HepG2 (cell line): ENCODE measurements around the gene PDLIM4. TPM values are rescaled to one million over a fixed set of nuclear protein-coding genes. Genes with fewer than 3 reads are reported as not detected.

Experiments
- IRX3 ChIP-seq: sonication (generic); formaldehyde crosslinking; IDR thresholded peaks from 2 replicates; pipeline ENCODE4 v1.8.1; 2023; ENCODE audit warnings: mild to moderate bottlenecking, low read depth, missing genetic modification reagents, borderline replicate concordance
- KAT7 ChIP-seq: IDR thresholded peaks from 2 replicates; pipeline ENCODE4 v1.6.1; 2018; ENCODE audit warnings: borderline replicate concordance, missing compliant biosample characterization
- MAFK ChIP-seq, 2 experiments: IDR thresholded peaks in 1 of 2; conservative IDR thresholded peaks in 1 of 2; 2 replicates each; pipeline ENCODE4 v1.6.1; 2011; ENCODE audit warnings: improper control_type of control experiment in 2 of 2, low read length in 2 of 2
- NFYC ChIP-seq: IDR thresholded peaks from 2 replicates; pipeline ENCODE4 v1.6.1; 2016; ENCODE audit warnings: missing genetic modification reagents, missing compliant biosample characterization
- NR2C2 ChIP-seq: sonication (generic); formaldehyde crosslinking; IDR thresholded peaks from 2 replicates; pipeline ENCODE4 v1.4.0; 2020; ENCODE audit warnings: missing genetic modification reagents, mild to moderate bottlenecking, moderate library complexity, borderline replicate concordance
- NR2F6 ChIP-seq, 2 experiments: IDR thresholded peaks; 2 replicates each; pipeline ENCODE4 v1.6.1; 2016; ENCODE audit warnings: antibody characterized with exemption in 1 of 2, mild to moderate bottlenecking in 1 of 2
- ZNF124 ChIP-seq: sonication (generic); formaldehyde crosslinking; IDR thresholded peaks from 2 replicates; pipeline ENCODE4 v1.4.0; 2020; ENCODE audit warnings: missing genetic modification reagents
- ZNF225 ChIP-seq: sonication (generic); formaldehyde crosslinking; IDR thresholded peaks from 2 replicates; pipeline ENCODE4 v1.4.0; 2020; ENCODE audit warnings: mild to moderate bottlenecking, missing genetic modification reagents
- ZNF235 ChIP-seq: sonication (generic); formaldehyde crosslinking; IDR thresholded peaks from 2 replicates; pipeline ENCODE4 v1.8.1; 2023; ENCODE audit warnings: mild to moderate bottlenecking, missing genetic modification reagents, borderline replicate concordance
- ZNF501 ChIP-seq: sonication (generic); formaldehyde crosslinking; IDR thresholded peaks from 2 replicates; pipeline ENCODE4 v1.5.1; 2020; ENCODE audit warnings: mild to moderate bottlenecking, moderate library complexity, missing genetic modification reagents
- ZNF556 ChIP-seq: sonication (generic); formaldehyde crosslinking; IDR thresholded peaks from 2 replicates; pipeline ENCODE4 v1.4.0; 2020; ENCODE audit warnings: mild to moderate bottlenecking, missing genetic modification reagents, borderline replicate concordance
- ZNF891 ChIP-seq: sonication (generic); formaldehyde crosslinking; IDR thresholded peaks from 2 replicates; pipeline ENCODE4 v1.5.0; 2020; ENCODE audit warnings: mild to moderate bottlenecking, missing genetic modification reagents
- polyA plus RNA-seq, 8 experiments: library from polyadenylated mRNA; depleted of rRNA in 3 of 8; stranded (reverse) in 7 of 8; unstranded in 1 of 8; fragments of >200 nt; fragmentation: Illumina TruSeq in 4 of 8; extraction: Trizol in 4 of 8; gene quantifications; 2 replicates each; pipeline versions ENCODE4 v1.2.1 to v1.2.3, GENCODE V29; 2011 to 2016; ENCODE audit warnings: low read depth in 4 of 8, missing spikeins in 1 of 8, mixed read lengths in 1 of 8; ENCODE audit not compliant: insufficient read depth in 1 of 8
- total RNA-seq, 5 experiments: library from RNA; depleted of rRNA; stranded (reverse); fragments of >200 nt; fragmentation: Illumina TruSeq; extraction: Trizol; gene quantifications; 2 replicates each; pipeline ENCODE4 v1.2.3, GENCODE V29; 2016; ENCODE audit warnings: low read depth in 1 of 5
- TF ChIP-seq, protein P1 (sequence below): sonication (generic); formaldehyde crosslinking; IDR thresholded peaks from 2 replicates; pipeline ENCODE4 v1.4.0; 2020; ENCODE audit warnings: missing genetic modification reagents, mild to moderate bottlenecking, borderline replicate concordance
- TF ChIP-seq, protein P2 (sequence below): sonication (generic); formaldehyde crosslinking; IDR thresholded peaks from 2 replicates; pipeline ENCODE4 v1.8.1; 2023; ENCODE audit warnings: missing genetic modification reagents, inconsistent platforms, borderline replicate concordance
- TF ChIP-seq, protein P3 (sequence below): sonication (generic); formaldehyde crosslinking; conservative IDR thresholded peaks from 2 replicates; pipeline ENCODE4 v1.4.0; 2020; ENCODE audit warnings: missing genetic modification reagents
- TF ChIP-seq, protein P4 (sequence below): sonication (generic); formaldehyde crosslinking; IDR thresholded peaks from 2 replicates; pipeline ENCODE4 v1.8.1; 2022; ENCODE audit warnings: mild to moderate bottlenecking, missing genetic modification reagents
- TF ChIP-seq, protein P5 (sequence below): sonication (generic); formaldehyde crosslinking; IDR thresholded peaks from 2 replicates; pipeline ENCODE4 v1.4.0; 2020; ENCODE audit warnings: missing genetic modification reagents; ENCODE audit errors: not compliant biosample characterization

PDLIM4 gene
- total and polyA plus RNA-seq, 2 of the 13 experiments (the other 11 are each of a cell fraction or from before 2014, with no cell fraction given), result 1.1 to 2.3 TPM

DNA sequence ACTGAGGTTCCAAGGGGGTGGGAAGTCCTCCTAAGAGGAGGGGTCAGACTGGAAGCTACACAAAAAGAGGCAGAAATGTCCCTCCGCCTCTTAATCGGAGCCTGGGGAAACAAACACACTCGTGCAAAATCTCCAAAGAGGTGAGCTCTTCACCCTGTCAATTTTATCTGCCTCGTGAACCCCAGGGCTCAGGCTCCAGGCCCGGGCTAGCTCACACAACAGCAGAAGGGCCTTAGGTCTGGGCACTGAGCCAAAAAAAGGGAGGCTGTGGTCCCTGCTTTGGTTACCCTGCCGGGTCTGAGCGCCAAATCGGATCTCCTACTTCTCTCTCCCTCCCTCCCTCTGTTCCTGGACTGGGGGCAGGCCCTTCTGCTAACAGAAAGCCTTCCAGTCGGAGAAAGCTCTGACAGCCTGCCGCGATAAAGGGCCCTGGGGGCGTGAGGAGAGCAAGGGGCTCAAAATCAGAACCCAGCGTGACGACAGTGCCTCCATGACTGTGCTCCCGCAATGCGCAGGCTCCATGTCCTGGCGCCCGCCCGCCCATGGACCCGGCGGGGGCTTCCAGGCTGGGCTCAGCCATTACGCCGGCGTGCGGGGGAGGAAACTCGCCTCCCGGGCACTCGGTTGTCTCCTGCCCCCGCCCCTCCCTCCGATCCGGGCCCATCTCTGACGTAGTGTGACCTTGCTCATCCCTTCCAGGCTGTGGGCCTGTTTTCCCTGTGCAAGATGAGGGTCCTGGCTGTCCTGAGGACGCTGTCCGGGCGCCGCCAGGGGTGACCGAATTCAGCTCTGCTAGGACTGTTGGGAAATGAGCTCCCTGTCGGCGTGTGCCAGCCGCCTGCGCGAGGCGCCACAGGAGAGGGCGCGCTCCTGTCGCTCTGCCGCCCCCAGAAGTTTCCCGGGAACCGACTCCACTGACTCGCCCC lies 35.8 kb downstream of the PDLIM4 start (continued):
- TF ChIP-seq, protein P1, sequence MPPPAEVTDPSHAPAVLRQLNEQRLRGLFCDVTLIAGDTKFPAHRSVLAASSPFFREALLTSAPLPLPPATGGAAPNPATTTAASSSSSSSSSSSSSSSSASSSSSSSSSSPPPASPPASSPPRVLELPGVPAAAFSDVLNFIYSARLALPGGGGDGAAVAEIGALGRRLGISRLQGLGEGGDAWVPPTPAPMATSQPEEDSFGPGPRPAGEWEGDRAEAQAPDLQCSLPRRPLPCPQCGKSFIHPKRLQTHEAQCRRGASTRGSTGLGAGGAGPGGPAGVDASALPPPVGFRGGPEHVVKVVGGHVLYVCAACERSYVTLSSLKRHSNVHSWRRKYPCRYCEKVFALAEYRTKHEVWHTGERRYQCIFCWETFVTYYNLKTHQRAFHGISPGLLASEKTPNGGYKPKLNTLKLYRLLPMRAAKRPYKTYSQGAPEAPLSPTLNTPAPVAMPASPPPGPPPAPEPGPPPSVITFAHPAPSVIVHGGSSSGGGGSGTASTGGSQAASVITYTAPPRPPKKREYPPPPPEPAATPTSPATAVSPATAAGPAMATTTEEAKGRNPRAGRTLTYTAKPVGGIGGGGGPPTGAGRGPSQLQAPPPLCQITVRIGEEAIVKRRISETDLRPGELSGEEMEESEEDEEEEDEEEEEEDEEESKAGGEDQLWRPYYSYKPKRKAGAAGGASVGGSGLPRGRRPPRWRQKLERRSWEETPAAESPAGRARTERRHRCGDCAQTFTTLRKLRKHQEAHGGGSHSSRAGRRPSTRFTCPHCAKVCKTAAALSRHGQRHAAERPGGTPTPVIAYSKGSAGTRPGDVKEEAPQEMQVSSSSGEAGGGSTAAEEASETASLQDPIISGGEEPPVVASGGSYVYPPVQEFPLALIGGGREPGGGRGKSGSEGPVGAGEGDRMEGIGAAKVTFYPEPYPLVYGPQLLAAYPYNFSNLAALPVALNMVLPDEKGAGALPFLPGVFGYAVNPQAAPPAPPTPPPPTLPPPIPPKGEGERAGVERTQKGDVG (CRISPR knock-in tag), result 0 out of 2 replicates have a peak, but pooled peaks have one; percentile 37
- TF ChIP-seq, protein P2, sequence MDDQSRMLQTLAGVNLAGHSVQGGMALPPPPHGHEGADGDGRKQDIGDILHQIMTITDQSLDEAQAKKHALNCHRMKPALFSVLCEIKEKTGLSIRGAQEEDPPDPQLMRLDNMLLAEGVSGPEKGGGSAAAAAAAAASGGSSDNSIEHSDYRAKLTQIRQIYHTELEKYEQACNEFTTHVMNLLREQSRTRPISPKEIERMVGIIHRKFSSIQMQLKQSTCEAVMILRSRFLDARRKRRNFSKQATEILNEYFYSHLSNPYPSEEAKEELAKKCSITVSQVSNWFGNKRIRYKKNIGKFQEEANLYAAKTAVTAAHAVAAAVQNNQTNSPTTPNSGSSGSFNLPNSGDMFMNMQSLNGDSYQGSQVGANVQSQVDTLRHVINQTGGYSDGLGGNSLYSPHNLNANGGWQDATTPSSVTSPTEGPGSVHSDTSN (CRISPR knock-in tag), result peak; percentile 74; the same call in 1 of the 2 replicates
- TF ChIP-seq ZNF891 (CRISPR knock-in tag) (no peak; the same call in none of the 2 replicates), ZNF556 (CRISPR knock-in tag) (peak; percentile 78; the same call in 1 of the 2 replicates), ZNF235 (CRISPR knock-in tag) (peak; percentile 94; the same call in 1 of the 2 replicates), MAFK (conservative IDR thresholded peaks at IDR 0.05 in 1 of 2, IDR thresholded peaks at IDR 0.05 in 1 of 2; ENCODE audit: low read length in 2 of 2) (no peak), IRX3 (CRISPR knock-in tag) (no peak), NR2F6 (IDR thresholded peaks at IDR 0.05) (no peak; the same call in 1 of the 2 replicates), NR2F6 (CRISPR knock-in tag; IDR thresholded peaks at IDR 0.05) (peak; percentile 9; the same call in 1 of the 2 replicates), KAT7 (CRISPR knock-in tag) (peak; percentile 37; the same call in 1 of the 2 replicates), NFYC (CRISPR knock-in tag) (no peak), NR2C2 (CRISPR knock-in tag) (peak; percentile 75; the same call in 1 of the 2 replicates), ZNF124 (CRISPR knock-in tag) (no peak; the same call in 1 of the 2 replicates), ZNF501 (peak; percentile 67; the same call in 1 of the 2 replicates), ZNF225 (peak; percentile 80)
- TF ChIP-seq, protein P3, sequence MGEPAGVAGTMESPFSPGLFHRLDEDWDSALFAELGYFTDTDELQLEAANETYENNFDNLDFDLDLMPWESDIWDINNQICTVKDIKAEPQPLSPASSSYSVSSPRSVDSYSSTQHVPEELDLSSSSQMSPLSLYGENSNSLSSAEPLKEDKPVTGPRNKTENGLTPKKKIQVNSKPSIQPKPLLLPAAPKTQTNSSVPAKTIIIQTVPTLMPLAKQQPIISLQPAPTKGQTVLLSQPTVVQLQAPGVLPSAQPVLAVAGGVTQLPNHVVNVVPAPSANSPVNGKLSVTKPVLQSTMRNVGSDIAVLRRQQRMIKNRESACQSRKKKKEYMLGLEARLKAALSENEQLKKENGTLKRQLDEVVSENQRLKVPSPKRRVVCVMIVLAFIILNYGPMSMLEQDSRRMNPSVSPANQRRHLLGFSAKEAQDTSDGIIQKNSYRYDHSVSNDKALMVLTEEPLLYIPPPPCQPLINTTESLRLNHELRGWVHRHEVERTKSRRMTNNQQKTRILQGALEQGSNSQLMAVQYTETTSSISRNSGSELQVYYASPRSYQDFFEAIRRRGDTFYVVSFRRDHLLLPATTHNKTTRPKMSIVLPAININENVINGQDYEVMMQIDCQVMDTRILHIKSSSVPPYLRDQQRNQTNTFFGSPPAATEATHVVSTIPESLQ (CRISPR knock-in tag), result no peak
- TF ChIP-seq, protein P4, sequence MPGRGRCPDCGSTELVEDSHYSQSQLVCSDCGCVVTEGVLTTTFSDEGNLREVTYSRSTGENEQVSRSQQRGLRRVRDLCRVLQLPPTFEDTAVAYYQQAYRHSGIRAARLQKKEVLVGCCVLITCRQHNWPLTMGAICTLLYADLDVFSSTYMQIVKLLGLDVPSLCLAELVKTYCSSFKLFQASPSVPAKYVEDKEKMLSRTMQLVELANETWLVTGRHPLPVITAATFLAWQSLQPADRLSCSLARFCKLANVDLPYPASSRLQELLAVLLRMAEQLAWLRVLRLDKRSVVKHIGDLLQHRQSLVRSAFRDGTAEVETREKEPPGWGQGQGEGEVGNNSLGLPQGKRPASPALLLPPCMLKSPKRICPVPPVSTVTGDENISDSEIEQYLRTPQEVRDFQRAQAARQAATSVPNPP (CRISPR knock-in tag), result peak; percentile 95
- TF ChIP-seq, protein P5, sequence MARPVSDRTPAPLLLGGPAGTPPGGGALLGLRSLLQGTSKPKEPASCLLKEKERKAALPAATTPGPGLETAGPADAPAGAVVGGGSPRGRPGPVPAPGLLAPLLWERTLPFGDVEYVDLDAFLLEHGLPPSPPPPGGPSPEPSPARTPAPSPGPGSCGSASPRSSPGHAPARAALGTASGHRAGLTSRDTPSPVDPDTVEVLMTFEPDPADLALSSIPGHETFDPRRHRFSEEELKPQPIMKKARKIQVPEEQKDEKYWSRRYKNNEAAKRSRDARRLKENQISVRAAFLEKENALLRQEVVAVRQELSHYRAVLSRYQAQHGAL (CRISPR knock-in tag), result no peak
